ENCODE data around the gene MEGF6.

Gene MEGF6

GRCh38 chr1:3606779-3607702, 4.3 kb downstream of the MEGF6 start:
- TF ChIP-seq BACH2 (CRISPR knock-in tag; IDR thresholded peaks at IDR 0.05; ENCODE audit: borderline replicate concordance), result no peak
- TF ChIP-seq ISL1 (CRISPR knock-in tag; IDR thresholded peaks at IDR 0.05), result no peak
- TF ChIP-seq SNAI2 (CRISPR knock-in tag; IDR thresholded peaks at IDR 0.05), result no peak
- no peak for TF ChIP-seq ESRRG (CRISPR knock-in tag; IDR thresholded peaks at IDR 0.05)
- TF ChIP-seq GLIS3 (CRISPR knock-in tag; IDR thresholded peaks at IDR 0.05), result no peak
- TF ChIP-seq OSR1 (CRISPR knock-in tag; IDR thresholded peaks at IDR 0.05), result no peak
- no peak for TF ChIP-seq RARB (CRISPR knock-in tag; IDR thresholded peaks at IDR 0.05)
- TF ChIP-seq TCF4 (CRISPR knock-in tag; IDR thresholded peaks at IDR 0.05; ENCODE audit: borderline replicate concordance), result no peak
- no peak for TF ChIP-seq ZFP30 (CRISPR knock-in tag; IDR thresholded peaks at IDR 0.05)
- TF ChIP-seq ZNF8 (CRISPR knock-in tag; IDR thresholded peaks at IDR 0.05), result no peak
- no peak for TF ChIP-seq TOX (CRISPR knock-in tag; IDR thresholded peaks at IDR 0.05; ENCODE audit: borderline replicate concordance)
- TF ChIP-seq ZFP3 (CRISPR knock-in tag; IDR thresholded peaks at IDR 0.05), result no peak
- TF ChIP-seq ZNF565 (CRISPR knock-in tag; conservative IDR thresholded peaks at IDR 0.05; ENCODE audit: low read depth), result no peak
- ATAC-seq, result no peak

GRCh38 chr1:3604997-3605823, 6.1 kb downstream of the MEGF6 start:
- no peak for TF ChIP-seq SNAI2 (CRISPR knock-in tag; IDR thresholded peaks at IDR 0.05)
- no peak for TF ChIP-seq ARNTL (CRISPR knock-in tag; IDR thresholded peaks at IDR 0.05; ENCODE audit: borderline replicate concordance, low read depth)
- TF ChIP-seq ZFP3 (CRISPR knock-in tag; IDR thresholded peaks at IDR 0.05), result no peak
- TF ChIP-seq ZNF8 (CRISPR knock-in tag; IDR thresholded peaks at IDR 0.05), result no peak
- no peak for TF ChIP-seq ZC3H10 (CRISPR knock-in tag; IDR thresholded peaks at IDR 0.05)
- no peak for TF ChIP-seq ZFP30 (CRISPR knock-in tag; IDR thresholded peaks at IDR 0.05)
- TF ChIP-seq PATZ1 (CRISPR knock-in tag; IDR thresholded peaks at IDR 0.05; ENCODE audit: borderline replicate concordance), result no peak
- TF ChIP-seq TSHZ2 (CRISPR knock-in tag; IDR thresholded peaks at IDR 0.05), result no peak
- no peak for TF ChIP-seq ESRRG (CRISPR knock-in tag; IDR thresholded peaks at IDR 0.05)
- ATAC-seq, result no peak

- no peak for ATAC-seq
- TF ChIP-seq ZC3H10 (CRISPR knock-in tag; IDR thresholded peaks at IDR 0.05), result no peak
These were observed 6.8 kb downstream of the MEGF6 start for GRCh38 chr1:3604468-3604974.

- ATAC-seq, result no peak
- TF ChIP-seq CREB5 (CRISPR knock-in tag; IDR thresholded peaks at IDR 0.05; ENCODE audit: low read depth), result no peak
- no peak for TF ChIP-seq OSR1 (CRISPR knock-in tag; IDR thresholded peaks at IDR 0.05)
- TF ChIP-seq ISL1 (CRISPR knock-in tag; IDR thresholded peaks at IDR 0.05), result no peak
- TF ChIP-seq CSDC2 (CRISPR knock-in tag; IDR thresholded peaks at IDR 0.05), result no peak
- no peak for TF ChIP-seq ZFP3 (CRISPR knock-in tag; IDR thresholded peaks at IDR 0.05)
- no peak for TF ChIP-seq TCF4 (CRISPR knock-in tag; IDR thresholded peaks at IDR 0.05; ENCODE audit: borderline replicate concordance)
- TF ChIP-seq POU6F1 (CRISPR knock-in tag; IDR thresholded peaks at IDR 0.05; ENCODE audit: borderline replicate concordance, low read depth), result no peak
- TF ChIP-seq ZC3H10 (CRISPR knock-in tag; IDR thresholded peaks at IDR 0.05), result no peak
- no peak for TF ChIP-seq PPARA (CRISPR knock-in tag; IDR thresholded peaks at IDR 0.05; ENCODE audit: borderline replicate concordance)
- no peak for TF ChIP-seq ESRRG (CRISPR knock-in tag; IDR thresholded peaks at IDR 0.05)
- TF ChIP-seq RARB (CRISPR knock-in tag; IDR thresholded peaks at IDR 0.05), result no peak
- no peak for TF ChIP-seq ARNTL (CRISPR knock-in tag; IDR thresholded peaks at IDR 0.05; ENCODE audit: borderline replicate concordance, low read depth)
- no peak for TF ChIP-seq SNAI2 (CRISPR knock-in tag; IDR thresholded peaks at IDR 0.05)
- TF ChIP-seq ZFP30 (CRISPR knock-in tag; IDR thresholded peaks at IDR 0.05), result no peak
These were observed 7.5 kb downstream of the MEGF6 start for GRCh38 chr1:3603571-3604467.

All from SK-N-SH treated with all-trans-retinoic acid at 6 μM for 48 hours (cell line).